Spleen (tissue), 7 donors: ENCODE data around the gene REPS2.

Source experiments
- POLR2A ChIP-seq, 3 donors: fragments of 450-650 bp; IDR thresholded peaks; one replicate each; pipeline ENCODE4 v1.5.1; 2017; ENCODE audit warnings: antibody characterized with exemption in 3 of 3, mild to moderate bottlenecking in 1 of 3
- POLR2AphosphoS5 ChIP-seq, 3 donors: sonication (generic); formaldehyde crosslinking; IDR thresholded peaks; one replicate each; pipeline ENCODE4 v1.5.1; 2017; ENCODE audit warnings: antibody characterized with exemption in 3 of 3
- TF ChIP-seq, protein P1 (sequence below), 11 experiments: fragments of 200-600 bp in 7 of 11; fragments of 450-650 bp in 4 of 11; sonication (generic) in 4 of 11; IDR thresholded peaks in 8 of 11; conservative IDR thresholded peaks in 3 of 11; 1 replicate in 7 of 11; 2 replicates in 4 of 11; pipeline versions ENCODE4 v1.4.0 to v1.8.0; 2016 to 2021; ENCODE audit warnings: antibody characterized with exemption in 11 of 11, inconsistent platforms in 4 of 11, mild to moderate bottlenecking in 1 of 11
- donor health status: DM: no; HTN: no; CAD: no; lungs with moderate emphysema.
- donor health status: DM: no; HTN: no; CAD: no.
- donor health status: DM: no; HTN: no; CAD: no.

DNA sequence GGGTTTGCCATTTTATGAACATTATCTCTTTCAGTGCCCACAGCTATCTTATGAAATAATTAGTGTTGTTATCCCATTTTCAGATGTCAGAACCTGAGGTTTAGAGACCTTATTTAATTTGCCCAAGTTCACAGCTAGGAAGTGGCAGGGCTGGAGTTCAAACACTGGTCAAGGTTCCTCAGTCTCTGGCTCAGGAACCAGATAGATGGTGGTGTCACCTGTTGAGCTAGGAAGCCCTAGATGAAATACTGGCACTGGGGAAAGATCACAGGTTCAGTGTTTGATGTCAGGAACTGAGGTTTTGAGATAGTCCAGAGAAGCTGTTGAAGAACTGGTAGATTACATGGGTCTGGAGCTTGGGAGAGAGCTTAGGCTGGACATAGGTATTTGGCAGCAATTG, 85.4 kb downstream of the REPS2 start:
- TF ChIP-seq, protein P1, sequence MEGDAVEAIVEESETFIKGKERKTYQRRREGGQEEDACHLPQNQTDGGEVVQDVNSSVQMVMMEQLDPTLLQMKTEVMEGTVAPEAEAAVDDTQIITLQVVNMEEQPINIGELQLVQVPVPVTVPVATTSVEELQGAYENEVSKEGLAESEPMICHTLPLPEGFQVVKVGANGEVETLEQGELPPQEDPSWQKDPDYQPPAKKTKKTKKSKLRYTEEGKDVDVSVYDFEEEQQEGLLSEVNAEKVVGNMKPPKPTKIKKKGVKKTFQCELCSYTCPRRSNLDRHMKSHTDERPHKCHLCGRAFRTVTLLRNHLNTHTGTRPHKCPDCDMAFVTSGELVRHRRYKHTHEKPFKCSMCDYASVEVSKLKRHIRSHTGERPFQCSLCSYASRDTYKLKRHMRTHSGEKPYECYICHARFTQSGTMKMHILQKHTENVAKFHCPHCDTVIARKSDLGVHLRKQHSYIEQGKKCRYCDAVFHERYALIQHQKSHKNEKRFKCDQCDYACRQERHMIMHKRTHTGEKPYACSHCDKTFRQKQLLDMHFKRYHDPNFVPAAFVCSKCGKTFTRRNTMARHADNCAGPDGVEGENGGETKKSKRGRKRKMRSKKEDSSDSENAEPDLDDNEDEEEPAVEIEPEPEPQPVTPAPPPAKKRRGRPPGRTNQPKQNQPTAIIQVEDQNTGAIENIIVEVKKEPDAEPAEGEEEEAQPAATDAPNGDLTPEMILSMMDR (IDR thresholded peaks at IDR 0.05 in 8 of 11, conservative IDR thresholded peaks at IDR 0.05 in 3 of 11), result no peak
- TF ChIP-seq POLR2A (IDR thresholded peaks at IDR 0.05), result no peak
- TF ChIP-seq POLR2AphosphoS5 (IDR thresholded peaks at IDR 0.05), result no peak
